GM12873 (cell line): ENCODE measurements around the gene CLDN24.

Experiments
- TF ChIP-seq, protein P1 (sequence below): IDR thresholded peaks from 2 replicates; pipeline ENCODE4 v1.5.1; 2012; ENCODE audit warnings: low read depth, mild to moderate bottlenecking, moderate library complexity, low read length, control low read depth; ENCODE audit not compliant: insufficient read depth; ENCODE audit errors: missing control alignments

CLDN24 gene

DNA sequence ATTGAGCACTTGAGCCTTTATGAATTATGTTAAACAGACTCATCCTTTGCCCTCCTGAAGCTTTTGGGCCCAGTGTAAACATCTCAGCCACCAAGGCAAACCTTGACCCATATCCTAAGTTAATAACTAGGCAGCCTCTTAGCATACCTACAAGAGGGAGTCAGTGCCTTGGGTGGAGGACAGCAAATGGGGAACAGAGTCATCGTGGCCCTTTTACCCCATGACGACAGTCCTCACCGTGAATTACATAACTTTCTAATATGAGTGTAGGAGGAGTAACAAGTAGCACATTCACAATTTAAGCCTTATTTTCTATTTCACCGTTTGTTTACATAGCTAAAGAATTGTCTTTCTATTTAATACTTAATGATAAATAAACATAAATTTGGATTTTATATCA lies 18.9 kb downstream of the CLDN24 start:
- TF ChIP-seq, protein P1, sequence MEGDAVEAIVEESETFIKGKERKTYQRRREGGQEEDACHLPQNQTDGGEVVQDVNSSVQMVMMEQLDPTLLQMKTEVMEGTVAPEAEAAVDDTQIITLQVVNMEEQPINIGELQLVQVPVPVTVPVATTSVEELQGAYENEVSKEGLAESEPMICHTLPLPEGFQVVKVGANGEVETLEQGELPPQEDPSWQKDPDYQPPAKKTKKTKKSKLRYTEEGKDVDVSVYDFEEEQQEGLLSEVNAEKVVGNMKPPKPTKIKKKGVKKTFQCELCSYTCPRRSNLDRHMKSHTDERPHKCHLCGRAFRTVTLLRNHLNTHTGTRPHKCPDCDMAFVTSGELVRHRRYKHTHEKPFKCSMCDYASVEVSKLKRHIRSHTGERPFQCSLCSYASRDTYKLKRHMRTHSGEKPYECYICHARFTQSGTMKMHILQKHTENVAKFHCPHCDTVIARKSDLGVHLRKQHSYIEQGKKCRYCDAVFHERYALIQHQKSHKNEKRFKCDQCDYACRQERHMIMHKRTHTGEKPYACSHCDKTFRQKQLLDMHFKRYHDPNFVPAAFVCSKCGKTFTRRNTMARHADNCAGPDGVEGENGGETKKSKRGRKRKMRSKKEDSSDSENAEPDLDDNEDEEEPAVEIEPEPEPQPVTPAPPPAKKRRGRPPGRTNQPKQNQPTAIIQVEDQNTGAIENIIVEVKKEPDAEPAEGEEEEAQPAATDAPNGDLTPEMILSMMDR = no peak

- TF ChIP-seq, protein P1 = no peak
Measured at GRCh38 chr4:183300655-183301054, 21.6 kb downstream of the CLDN24 start.

GRCh38 chr4:183300070-183300469 lies 22.2 kb downstream of the CLDN24 start:
- TF ChIP-seq, protein P1 = no peak

DNA sequence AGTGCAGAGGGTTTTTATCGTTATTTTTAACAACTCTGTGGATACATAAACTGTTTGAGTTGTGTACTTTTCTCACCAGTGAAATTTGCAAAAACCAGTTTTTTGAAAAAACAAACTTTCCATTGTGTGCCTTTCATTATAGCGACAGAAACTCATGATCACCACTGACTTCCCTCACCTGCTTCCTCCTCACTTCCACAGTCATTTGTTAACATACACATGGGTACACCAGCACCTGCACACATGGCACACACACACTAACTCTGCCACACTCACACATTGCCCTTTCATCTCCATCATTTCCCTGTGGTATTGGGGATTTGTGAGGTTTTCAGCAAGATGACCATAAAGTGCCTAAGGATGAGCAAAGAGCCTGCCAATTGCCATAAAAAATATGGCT lies 22.8 kb downstream of the CLDN24 start:
- TF ChIP-seq, protein P1 = no peak

GRCh38 chr4:183297675-183298074 lies 24.6 kb downstream of the CLDN24 start:
- TF ChIP-seq, protein P1 = no peak

GRCh38 chr4:183295711-183296110 lies 26.5 kb downstream of the CLDN24 start:
- TF ChIP-seq, protein P1 = no peak

GRCh38 chr4:183291070-183291469 lies 31.2 kb downstream of the CLDN24 start:
- TF ChIP-seq, protein P1 = no peak
